ENCODE data around the gene AKT3.

Gene AKT3

GRCh38 chr1:243548516-243548915 lies 301.5 kb downstream of the AKT3 start:
- no peak overlapping the region for H3K4me3 ChIP-seq (ENCODE audit: low read length)
- no peak overlapping the region for H3K4me2 ChIP-seq (ENCODE audit: low read depth, low read length)
- no peaks in the 10 kb centered on the region for H3K27me3 ChIP-seq (replicated peaks; ENCODE audit: insufficient read depth, low read length)
- TF ChIP-seq, protein P1, sequence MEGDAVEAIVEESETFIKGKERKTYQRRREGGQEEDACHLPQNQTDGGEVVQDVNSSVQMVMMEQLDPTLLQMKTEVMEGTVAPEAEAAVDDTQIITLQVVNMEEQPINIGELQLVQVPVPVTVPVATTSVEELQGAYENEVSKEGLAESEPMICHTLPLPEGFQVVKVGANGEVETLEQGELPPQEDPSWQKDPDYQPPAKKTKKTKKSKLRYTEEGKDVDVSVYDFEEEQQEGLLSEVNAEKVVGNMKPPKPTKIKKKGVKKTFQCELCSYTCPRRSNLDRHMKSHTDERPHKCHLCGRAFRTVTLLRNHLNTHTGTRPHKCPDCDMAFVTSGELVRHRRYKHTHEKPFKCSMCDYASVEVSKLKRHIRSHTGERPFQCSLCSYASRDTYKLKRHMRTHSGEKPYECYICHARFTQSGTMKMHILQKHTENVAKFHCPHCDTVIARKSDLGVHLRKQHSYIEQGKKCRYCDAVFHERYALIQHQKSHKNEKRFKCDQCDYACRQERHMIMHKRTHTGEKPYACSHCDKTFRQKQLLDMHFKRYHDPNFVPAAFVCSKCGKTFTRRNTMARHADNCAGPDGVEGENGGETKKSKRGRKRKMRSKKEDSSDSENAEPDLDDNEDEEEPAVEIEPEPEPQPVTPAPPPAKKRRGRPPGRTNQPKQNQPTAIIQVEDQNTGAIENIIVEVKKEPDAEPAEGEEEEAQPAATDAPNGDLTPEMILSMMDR (IDR thresholded peaks at IDR 0.05; ENCODE audit: low read length) = no peak
- no peak for TF ChIP-seq EZH2 (optimal IDR thresholded peaks at IDR 0.05; ENCODE audit: low read depth, low read length)
- no peak for TF ChIP-seq EZH2phosphoT487 (IDR thresholded peaks at IDR 0.05; ENCODE audit: low read length)
- H3K36me3 ChIP-seq (replicated peaks; ENCODE audit: insufficient read depth, low read length) = no peaks in the 10 kb centered on the region
- no peaks in the 10 kb centered on the region for H3K9me2 ChIP-seq (replicated peaks; ENCODE audit: insufficient read depth, low read length)
- no peak for DNase-seq
- H3K9ac ChIP-seq (ENCODE audit: low read length) = no peak overlapping the region
- H3K79me2 ChIP-seq (ENCODE audit: low read length) = no peaks in the 10 kb centered on the region
- H3K4me1 ChIP-seq (ENCODE audit: low read length) = no peaks in the 10 kb centered on the region
- no peak overlapping the region for H2AFZ ChIP-seq (ENCODE audit: low read length)
- H3K9me3 ChIP-seq (replicated peaks; ENCODE audit: insufficient read depth, low read length) = no peaks in the 10 kb centered on the region
- no peaks in the 10 kb centered on the region for H3F3A ChIP-seq (ENCODE audit: insufficient read depth, low read length)
- no peak overlapping the region for H3K27ac ChIP-seq (ENCODE audit: low read length)
- no peaks in the 10 kb centered on the region for H4K20me1 ChIP-seq (ENCODE audit: insufficient read depth, low read length)

DNA sequence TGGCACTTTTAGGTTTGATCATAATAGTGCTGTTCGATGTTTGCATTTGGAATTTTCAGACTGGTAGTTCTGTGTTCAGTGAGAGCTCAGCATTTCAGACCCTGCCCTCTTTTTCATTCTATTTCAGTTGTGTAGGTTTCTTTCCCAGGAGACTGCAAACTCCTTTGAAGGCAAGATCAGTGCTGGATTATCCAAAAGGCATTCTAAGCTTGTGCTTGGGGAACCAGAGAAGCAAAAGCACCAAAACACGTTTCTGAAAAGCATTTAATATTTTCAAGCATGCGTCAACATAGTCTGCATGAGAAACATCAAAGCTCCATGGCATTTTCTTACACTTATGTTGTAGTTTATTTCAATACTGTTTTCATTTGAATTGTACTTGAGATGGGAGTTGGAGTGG lies 302.2 kb downstream of the AKT3 start:
- no peaks in the 10 kb centered on the region for H3K27me3 ChIP-seq (replicated peaks; ENCODE audit: insufficient read depth, low read length)
- H4K20me1 ChIP-seq (ENCODE audit: insufficient read depth, low read length) = no peaks in the 10 kb centered on the region
- H3F3A ChIP-seq (ENCODE audit: insufficient read depth, low read length) = no peaks in the 10 kb centered on the region
- no peak for DNase-seq
- no peaks in the 10 kb centered on the region for H3K4me1 ChIP-seq (ENCODE audit: low read length)
- H3K79me2 ChIP-seq (ENCODE audit: low read length) = no peaks in the 10 kb centered on the region
- no peak overlapping the region for H3K4me2 ChIP-seq (ENCODE audit: low read depth, low read length)
- H2AFZ ChIP-seq (ENCODE audit: low read length) = no peak overlapping the region
- H3K9me3 ChIP-seq (replicated peaks; ENCODE audit: insufficient read depth, low read length) = no peaks in the 10 kb centered on the region
- H3K9ac ChIP-seq (ENCODE audit: low read length) = no peak overlapping the region
- H3K36me3 ChIP-seq (replicated peaks; ENCODE audit: insufficient read depth, low read length) = no peaks in the 10 kb centered on the region
- H3K4me3 ChIP-seq (ENCODE audit: low read length) = no peak overlapping the region
- no peak for TF ChIP-seq EZH2phosphoT487 (IDR thresholded peaks at IDR 0.05; ENCODE audit: low read length)
- TF ChIP-seq EZH2 (optimal IDR thresholded peaks at IDR 0.05; ENCODE audit: low read depth, low read length) = no peak
- TF ChIP-seq, protein P1 (IDR thresholded peaks at IDR 0.05; ENCODE audit: low read length) = no peak
- H3K27ac ChIP-seq (ENCODE audit: low read length) = no peak overlapping the region
- H3K9me2 ChIP-seq (replicated peaks; ENCODE audit: insufficient read depth, low read length) = no peaks in the 10 kb centered on the region

- H3K4me1 ChIP-seq (ENCODE audit: low read length) = no peaks in the 10 kb centered on the region
Measured at GRCh38 chr1:243546457-243546856, 303.6 kb downstream of the AKT3 start.

More at GRCh38 chr1:243546457-243546856, 303.6 kb downstream of the AKT3 start:
- Histone ChIP-seq H4K20me1 (ENCODE audit: insufficient read depth, low read length) (no peaks in the 10 kb centered on the region), H3K4me2 (ENCODE audit: low read depth, low read length) (no peak overlapping the region), H2AFZ (ENCODE audit: low read length) (no peak overlapping the region), H3F3A (ENCODE audit: insufficient read depth, low read length) (no peaks in the 10 kb centered on the region), H3K9me3 (replicated peaks; ENCODE audit: insufficient read depth, low read length) (no peaks in the 10 kb centered on the region), H3K27me3 (replicated peaks; ENCODE audit: insufficient read depth, low read length) (no peaks in the 10 kb centered on the region), H3K4me3 (ENCODE audit: low read length) (no peak overlapping the region), H3K9ac (ENCODE audit: low read length) (no peak overlapping the region), H3K9me2 (replicated peaks; ENCODE audit: insufficient read depth, low read length) (no peaks in the 10 kb centered on the region), H3K27ac (ENCODE audit: low read length) (no peak overlapping the region), H3K79me2 (ENCODE audit: low read length) (no peaks in the 10 kb centered on the region), H3K36me3 (replicated peaks; ENCODE audit: insufficient read depth, low read length) (no peaks in the 10 kb centered on the region)
- no peak for TF ChIP-seq EZH2phosphoT487 (IDR thresholded peaks at IDR 0.05; ENCODE audit: low read length)
- TF ChIP-seq EZH2 (optimal IDR thresholded peaks at IDR 0.05; ENCODE audit: low read depth, low read length) = no peak
- TF ChIP-seq, protein P1 (IDR thresholded peaks at IDR 0.05; ENCODE audit: low read length) = no peak
- DNase-seq = no peak

All from MM.1S (cell line).